ENCODE results near the gene SLC29A1. TPM values are rescaled to one million over a fixed set of nuclear protein-coding genes. Genes with fewer than 3 reads are reported as not detected.
"Not testable (repeated sequence)": the region's sequence is repeated elsewhere in the genome, so short reads cannot be mapped to it uniquely, and the experiment has no call there.

SLC29A1 gene
- total RNA-seq, 1 experiment from 2014 or later: 45.3 TPM

GRCh38 chr6:44193307-44193910 lies 30.0 kb upstream of the SLC29A1 start:
- no TSS peak for BruUV-seq (replicated peaks)
- intact Hi-C loops (cut with micrococcal nuclease; ENCODE audit: unreplicated experiment): no loop called here
- Histone ChIP-seq H3K36me3 (ENCODE audit: low read depth) (no peaks in the 10 kb centered on the region), H3K79me2 (ENCODE audit: low read depth) (no peaks in the 10 kb centered on the region), H3K27me3 (ENCODE audit: insufficient read depth, low read depth) (no peaks in the 10 kb centered on the region), H2AFZ (no peak overlapping the region), H3F3A (ENCODE audit: insufficient read depth, low read depth) (peaks cover 9% of the 10 kb centered on the region; the same call in 1 of the 2 replicates), H3K27ac (no peak overlapping the region), H3K4me3 (no peak overlapping the region), H3K4me1 (replicated peaks; ENCODE audit: insufficient read depth) (no peaks in the 10 kb centered on the region), H3K4me2 (no peak overlapping the region), H3K9me3 (ENCODE audit: insufficient read depth, low read depth) (no peaks in the 10 kb centered on the region), H3K9me2 (ENCODE audit: insufficient read depth) (no peaks in the 10 kb centered on the region), H4K20me1 (ENCODE audit: insufficient read depth) (no peaks in the 10 kb centered on the region)
- DNase-seq: no peak
- ChIA-PET CTCF (no interaction called here), POLR2A (ENCODE audit: unreplicated experiment) (no interaction called here)
- TF ChIP-seq EZH2 (IDR thresholded peaks at IDR 0.05; ENCODE audit: low read depth) (no peak), CTCF (conservative IDR thresholded peaks at IDR 0.05) (no peak)

DNA sequence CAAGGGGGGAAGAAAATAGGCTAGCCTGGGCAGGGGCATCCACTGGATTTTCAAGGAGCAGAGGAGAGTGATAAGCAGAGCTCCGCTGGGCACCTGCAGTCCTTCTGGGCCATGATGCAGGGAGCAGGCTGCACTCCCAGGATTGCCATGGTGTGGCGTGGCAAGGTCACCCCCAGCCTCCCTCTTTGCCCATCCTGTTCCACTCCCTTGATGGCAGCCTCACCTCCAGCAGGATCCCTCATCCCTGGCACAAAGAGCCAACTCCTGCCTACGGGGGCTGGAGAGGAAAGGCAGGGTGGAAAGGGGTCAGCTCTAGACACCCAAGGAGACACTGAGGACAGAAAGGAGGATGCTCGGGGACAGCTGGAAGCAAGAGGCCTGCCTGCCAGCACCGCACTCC lies 29.1 kb upstream of the SLC29A1 start:
- no TSS peak for BruUV-seq (replicated peaks)
- Histone ChIP-seq H3K9me3 (ENCODE audit: insufficient read depth, low read depth) (no peaks in the 10 kb centered on the region), H4K20me1 (ENCODE audit: insufficient read depth) (no peaks in the 10 kb centered on the region), H3K27ac (no peak overlapping the region), H3K4me1 (replicated peaks; ENCODE audit: insufficient read depth) (no peaks in the 10 kb centered on the region), H3K4me3 (no peak overlapping the region), H3K36me3 (ENCODE audit: low read depth) (no peaks in the 10 kb centered on the region), H3K27me3 (ENCODE audit: insufficient read depth, low read depth) (no peaks in the 10 kb centered on the region), H2AFZ (no peak overlapping the region), H3K79me2 (ENCODE audit: low read depth) (no peaks in the 10 kb centered on the region), H3K9me2 (ENCODE audit: insufficient read depth) (no peaks in the 10 kb centered on the region), H3F3A (ENCODE audit: insufficient read depth, low read depth) (peaks cover 9% of the 10 kb centered on the region; the same call in 1 of the 2 replicates), H3K4me2 (no peak overlapping the region)
- ChIA-PET POLR2A (ENCODE audit: unreplicated experiment) (no interaction called here), CTCF (no interaction called here)
- no peak for DNase-seq
- intact Hi-C loops (cut with micrococcal nuclease; ENCODE audit: unreplicated experiment): no loop called here
- TF ChIP-seq CTCF (conservative IDR thresholded peaks at IDR 0.05): no peak
- no peak for TF ChIP-seq EZH2 (IDR thresholded peaks at IDR 0.05; ENCODE audit: low read depth)

DNA sequence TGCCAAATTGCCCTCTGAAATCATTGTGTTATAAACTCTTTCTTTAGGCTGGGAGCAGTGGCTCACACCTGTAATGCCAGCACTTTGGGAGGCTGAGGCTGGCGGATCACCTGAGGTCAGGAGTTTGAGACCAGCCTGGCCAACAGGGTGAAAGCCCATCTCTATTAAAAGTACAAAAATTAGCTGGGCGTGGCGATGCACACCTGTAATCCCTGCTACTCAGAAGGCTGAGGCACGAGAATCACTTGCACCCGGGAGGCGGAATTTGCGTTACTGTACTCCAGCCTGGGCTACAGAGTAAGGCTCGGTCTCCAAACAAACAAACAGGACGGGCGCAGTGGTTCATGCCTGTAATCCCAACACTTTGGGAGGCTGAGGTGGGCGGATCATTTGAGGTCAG lies 27.0 kb upstream of the SLC29A1 start:
- H4K20me1 ChIP-seq (ENCODE audit: insufficient read depth); BruUV-seq (replicated peaks); CTCF ChIA-PET; intact Hi-C loops (cut with micrococcal nuclease; ENCODE audit: unreplicated experiment); H3F3A ChIP-seq (ENCODE audit: insufficient read depth, low read depth); H3K4me1 ChIP-seq (replicated peaks; ENCODE audit: insufficient read depth); H3K27ac ChIP-seq; DNase-seq; H3K27me3 ChIP-seq (ENCODE audit: insufficient read depth, low read depth); H2AFZ ChIP-seq; H3K4me3 ChIP-seq; POLR2A ChIA-PET (ENCODE audit: unreplicated experiment); H3K9me3 ChIP-seq (ENCODE audit: insufficient read depth, low read depth); H3K4me2 ChIP-seq; H3K36me3 ChIP-seq (ENCODE audit: low read depth); H3K9me2 ChIP-seq (ENCODE audit: insufficient read depth); H3K79me2 ChIP-seq (ENCODE audit: low read depth): not testable (repeated sequence)

GRCh38 chr6:44198684-44199083 lies 24.7 kb upstream of the SLC29A1 start:
- Histone ChIP-seq H3K4me1 (replicated peaks; ENCODE audit: insufficient read depth) (peaks cover 19% of the 10 kb centered on the region), H3K9me3 (ENCODE audit: insufficient read depth, low read depth) (no peaks in the 10 kb centered on the region), H4K20me1 (ENCODE audit: insufficient read depth) (no peaks in the 10 kb centered on the region), H2AFZ (no peak overlapping the region), H3K27me3 (ENCODE audit: insufficient read depth, low read depth) (no peaks in the 10 kb centered on the region), H3K4me3 (no peak overlapping the region), H3K9me2 (ENCODE audit: insufficient read depth) (no peaks in the 10 kb centered on the region), H3F3A (ENCODE audit: insufficient read depth, low read depth) (peaks cover 7% of the 10 kb centered on the region), H3K36me3 (ENCODE audit: low read depth) (no peaks in the 10 kb centered on the region), H3K27ac (no peak overlapping the region), H3K79me2 (ENCODE audit: low read depth) (no peaks in the 10 kb centered on the region), H3K4me2 (no peak overlapping the region)
- CTCF ChIA-PET: no interaction called here
- no peak for DNase-seq
- BruUV-seq (replicated peaks): no TSS peak
- intact Hi-C loops (cut with micrococcal nuclease; ENCODE audit: unreplicated experiment): no loop called here
- TF ChIP-seq EZH2 (IDR thresholded peaks at IDR 0.05; ENCODE audit: low read depth) (no peak), CTCF (conservative IDR thresholded peaks at IDR 0.05) (no peak)
- POLR2A ChIA-PET (ENCODE audit: unreplicated experiment): interaction anchor here (0.6 kb wide), 1 partner anchor 13 kb away, joined by 7 read pairs; no protein-coding TSS in a partner anchor

Measured in PC-9 (cell line).